Liver (tissue), 9 donors: ENCODE results near the gene SMCO4. TPM values are rescaled to one million over a fixed set of nuclear protein-coding genes. Genes with fewer than 3 reads are reported as not detected.

Source experiments
- DNase-seq: peaks from one replicate; pipeline ENCODE4 v3.0.0-alpha.2; 2017; ENCODE audit warnings: low spot score
- H3K27ac ChIP-seq, 2 donors: one replicate each; pipeline ENCODE4 v1.7.0; 2013; ENCODE audit warnings: inconsistent platforms in 2 of 2, low read length in 2 of 2, control low read depth in 1 of 2, low read depth in 1 of 2, mild to moderate bottlenecking in 1 of 2
- H3K27me3 ChIP-seq, 4 donors: one replicate each; pipeline versions ENCODE4 v1.6.1 to v1.7.0; 2013; ENCODE audit warnings: low read length in 3 of 4, inconsistent platforms in 1 of 4, mild to moderate bottlenecking in 1 of 4, moderate library complexity in 1 of 4; ENCODE audit not compliant: control insufficient read depth in 4 of 4, insufficient read depth in 4 of 4
- H3K36me3 ChIP-seq, 4 donors: one replicate each; pipeline versions ENCODE4 v1.6.1 to v1.7.0; 2013; ENCODE audit warnings: low read length in 3 of 4, mild to moderate bottlenecking in 3 of 4, low read depth in 1 of 4, moderate library complexity in 1 of 4; ENCODE audit not compliant: control insufficient read depth in 4 of 4, insufficient read depth in 3 of 4
- H3K4me1 ChIP-seq, 4 donors: one replicate each; pipeline versions ENCODE4 v1.6.1 to v1.7.0; 2013; ENCODE audit warnings: low read length in 3 of 4, mild to moderate bottlenecking in 3 of 4, moderate library complexity in 1 of 4; ENCODE audit not compliant: control insufficient read depth in 4 of 4, insufficient read depth in 4 of 4
- H3K4me3 ChIP-seq, 3 donors: one replicate each; pipeline versions ENCODE4 v1.6.1 to v1.7.0; 2013; ENCODE audit warnings: low read length in 3 of 3, control low read depth in 1 of 3, low read depth in 1 of 3, mild to moderate bottlenecking in 1 of 3
- H3K9ac ChIP-seq, 2 donors: one replicate each; pipeline ENCODE4 v1.7.0; 2013; ENCODE audit warnings: low read length in 2 of 2, mild to moderate bottlenecking in 2 of 2, moderate library complexity in 2 of 2, control low read depth in 1 of 2, low read depth in 1 of 2
- H3K9me3 ChIP-seq, 4 donors: one replicate each; pipeline versions ENCODE4 v1.6.1 to v1.7.0; 2013; ENCODE audit warnings: low read length in 3 of 4; ENCODE audit not compliant: control insufficient read depth in 4 of 4
- ATF3 ChIP-seq: IDR thresholded peaks from 2 replicates; pipeline ENCODE4 v1.6.1; 2016; ENCODE audit warnings: antibody characterized with exemption
- CTCF ChIP-seq: fragments of 150-350 bp; IDR thresholded peaks from 2 replicates; pipeline ENCODE4 v1.5.1; 2017; ENCODE audit warnings: improper control_type of control experiment, low read depth, low read length; ENCODE audit not compliant: missing input control
- EGR1 ChIP-seq, 2 donors: IDR thresholded peaks; 2 replicates each; pipeline ENCODE4 v1.6.1; 2016 to 2018; ENCODE audit warnings: antibody characterized with exemption in 2 of 2, low read depth in 2 of 2
- FOXA1 ChIP-seq: IDR thresholded peaks from 2 replicates; pipeline ENCODE4 v1.6.1; 2016; ENCODE audit warnings: antibody characterized with exemption
- FOXA2 ChIP-seq: IDR thresholded peaks from 2 replicates; pipeline ENCODE4 v1.6.1; 2016; ENCODE audit warnings: antibody characterized with exemption
- GABPA ChIP-seq, 2 donors: IDR thresholded peaks in 1 of 2; conservative IDR thresholded peaks in 1 of 2; 2 replicates each; pipeline ENCODE4 v1.6.1; 2016; ENCODE audit warnings: antibody characterized with exemption in 2 of 2, mild to moderate bottlenecking in 1 of 2, moderate library complexity in 1 of 2
- HNF4A ChIP-seq, 2 donors: conservative IDR thresholded peaks; 2 replicates each; pipeline ENCODE4 v1.6.1; 2016; ENCODE audit warnings: antibody characterized with exemption in 2 of 2, mild to moderate bottlenecking in 2 of 2
- HNF4G ChIP-seq: IDR thresholded peaks from 2 replicates; pipeline ENCODE4 v1.6.1; 2016; ENCODE audit warnings: antibody characterized with exemption
- JUND ChIP-seq, 2 donors: IDR thresholded peaks; 2 replicates each; pipeline ENCODE4 v1.6.1; 2016; ENCODE audit warnings: antibody characterized with exemption in 2 of 2
- MAX ChIP-seq: IDR thresholded peaks from 2 replicates; pipeline ENCODE4 v1.6.1; 2016; ENCODE audit warnings: antibody characterized with exemption
- NR2F2 ChIP-seq: IDR thresholded peaks from 2 replicates; pipeline ENCODE4 v1.6.1; 2016; ENCODE audit warnings: antibody characterized with exemption
- RAD21 ChIP-seq, 2 donors: IDR thresholded peaks; 2 replicates each; pipeline ENCODE4 v1.6.1; 2016; ENCODE audit warnings: antibody characterized with exemption in 2 of 2, mild to moderate bottlenecking in 2 of 2
- REST ChIP-seq: IDR thresholded peaks from 2 replicates; pipeline ENCODE4 v1.6.1; 2016; ENCODE audit warnings: antibody characterized with exemption, mild to moderate bottlenecking
- RXRA ChIP-seq, 2 donors: IDR thresholded peaks; 2 replicates each; pipeline ENCODE4 v1.6.1; 2017 to 2018; ENCODE audit warnings: antibody characterized with exemption in 2 of 2, mild to moderate bottlenecking in 1 of 2
- SP1 ChIP-seq: IDR thresholded peaks from 2 replicates; pipeline ENCODE4 v1.6.1; 2018; ENCODE audit warnings: antibody characterized with exemption, mild to moderate bottlenecking
- TAF1 ChIP-seq: conservative IDR thresholded peaks from 2 replicates; pipeline ENCODE4 v1.6.1; 2016; ENCODE audit warnings: antibody characterized with exemption, mild to moderate bottlenecking
- YY1 ChIP-seq: IDR thresholded peaks from 2 replicates; pipeline ENCODE4 v1.6.1; 2016; ENCODE audit warnings: antibody characterized with exemption, mild to moderate bottlenecking
- ZBTB33 ChIP-seq: IDR thresholded peaks from 2 replicates; pipeline ENCODE4 v1.6.1; 2016; ENCODE audit warnings: antibody characterized with exemption
- WGBS: extraction: QIAGEN DNeasy Blood & Tissue Kit; methylation state at CpG from one replicate; pipeline ENCODE4 v1.1.7; 2013; 5-methylcytosine and 5-hydroxymethylcytosine counted together
- polyA plus RNA-seq, 2 donors: library from polyadenylated mRNA; stranded (reverse) in 1 of 2; unstranded in 1 of 2; fragments of 200-250 nt in 1 of 2; fragments of >200 nt in 1 of 2; fragmentation: Nextera tagmentation in 1 of 2; extraction: Ambion mirVana in 1 of 2; gene quantifications; one replicate each; pipeline versions ENCODE4 v1.2.1 to v1.2.3, GENCODE V29; 2013 to 2015
- total RNA-seq, 2 donors: library from RNA; depleted of rRNA; stranded (reverse); fragments of >200 nt; gene quantifications; one replicate each; pipeline ENCODE4 v1.2.3, GENCODE V29; 2014
- donor health status: healthy.
- donor health status: healthy.
- donor health status: healthy.
- donor health status: healthy.
- donor health status: healthy.

The SMCO4 gene
- total and polyA plus RNA-seq, 4 donors: 21.2 to 98.8 (median 47.9) TPM

GRCh38 chr11:93569496-93569895, 26.3 kb upstream of the SMCO4 start:
- no peak for DNase-seq
- TF ChIP-seq GABPA (IDR thresholded peaks at IDR 0.05 in 1 of 2, conservative IDR thresholded peaks at IDR 0.05 in 1 of 2) (no peak), FOXA2 (no peak), HNF4A (conservative IDR thresholded peaks at IDR 0.05) (no peak), CTCF (no peak), MAX (no peak), SP1 (no peak), JUND (IDR thresholded peaks at IDR 0.05) (no peak), REST (no peak), NR2F2 (no peak)
- Histone ChIP-seq H3K4me3 (no peak overlapping the region), H3K36me3 (no peaks in the 10 kb centered on the region), H3K27me3 (no peaks in the 10 kb centered on the region), H3K9me3 (no peaks in the 10 kb centered on the region), H3K9ac (no peak overlapping the region), H3K4me1 (peaks cover 5 to 33% (median 23%) of the 10 kb centered on the region in 4 donors), H3K27ac (peak overlapping the region; percentile 82 to 92)

- DNase-seq: no peak
- H3K27ac ChIP-seq: peak overlapping the region; percentile 84 to 92
- no peak overlapping the region for H3K4me3 ChIP-seq
- H3K4me1 ChIP-seq: peaks cover 5 to 33% (median 23%) of the 10 kb centered on the region in 4 donors
- WGBS: 49% methylated on average over 2 of the region's 2 CpGs
- no peaks in the 10 kb centered on the region for H3K27me3 ChIP-seq
- no peaks in the 10 kb centered on the region for H3K9me3 ChIP-seq
- no peaks in the 10 kb centered on the region for H3K36me3 ChIP-seq
- no peak overlapping the region for H3K9ac ChIP-seq
- TF ChIP-seq FOXA1 (peak; percentile 32), CTCF (no peak), GABPA (IDR thresholded peaks at IDR 0.05 in 1 of 2, conservative IDR thresholded peaks at IDR 0.05 in 1 of 2) (peak in 1 of 2 donors; percentile 23), SP1 (peak; percentile 82), MAX (peak; percentile 67), HNF4A (conservative IDR thresholded peaks at IDR 0.05) (peak; percentile 99), JUND (IDR thresholded peaks at IDR 0.05) (peak in 1 of 2 donors; percentile 87), REST (peak; percentile 52), HNF4G (peak; percentile 94), YY1 (peak; percentile 88), RAD21 (IDR thresholded peaks at IDR 0.05) (peak; percentile 15 to 23), ATF3 (no peak), RXRA (IDR thresholded peaks at IDR 0.05) (peak; percentile 81 to 88), NR2F2 (no peak), ZBTB33 (peak; percentile 59), EGR1 (IDR thresholded peaks at IDR 0.05; ENCODE audit: low read depth in 2 of 2) (peak in 1 of 2 donors; percentile 8), TAF1 (no peak)
Observed at GRCh38 chr11:93568726-93569125, 25.5 kb upstream of the SMCO4 start.
